Measurements from ENCODE around the gene SELE.

DNA sequence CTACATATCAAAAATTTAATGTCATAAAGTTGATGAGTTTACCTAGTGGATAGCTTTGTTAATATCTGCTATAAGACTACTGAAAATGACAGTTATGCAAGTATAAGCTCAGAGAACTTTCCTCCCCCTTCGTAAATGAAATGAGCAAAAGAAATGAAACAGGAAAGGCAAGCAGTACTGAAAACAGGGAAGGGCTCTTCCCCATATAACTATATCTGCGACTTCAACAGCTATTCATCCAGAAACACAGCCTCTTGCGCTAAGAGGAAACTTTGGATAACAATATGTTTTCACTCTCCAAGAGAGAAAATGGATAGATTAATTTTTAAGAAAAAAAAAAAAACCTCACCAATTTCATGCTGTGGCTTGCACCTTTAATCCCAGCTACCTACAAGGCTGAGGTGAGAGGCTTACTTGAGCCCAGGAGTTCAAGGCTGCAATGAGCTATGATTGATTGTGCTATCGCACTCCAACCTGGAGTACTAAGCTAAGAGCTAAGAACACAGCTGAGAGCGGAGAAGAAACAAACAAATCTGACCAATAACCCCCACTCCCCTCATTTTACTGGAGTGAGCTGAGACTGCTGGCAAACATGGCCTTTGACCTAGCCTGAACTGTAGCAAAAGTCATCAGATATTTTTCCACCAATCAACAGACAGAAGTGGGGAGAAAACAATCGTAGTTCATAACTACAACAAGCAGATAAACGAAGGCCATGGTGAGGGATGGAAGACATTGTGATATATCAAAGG is 31.9 kb upstream of the SELE start:
- TF ChIP-seq CTCF (IDR thresholded peaks at IDR 0.05) (no peak), SREBF2 (IDR thresholded peaks at IDR 0.05) (no peak), POLR2A (IDR thresholded peaks at IDR 0.05; ENCODE audit: low read length) (no peak), SMC3 (IDR thresholded peaks at IDR 0.05) (no peak), EHF (CRISPR knock-in tag; IDR thresholded peaks at IDR 0.05) (no peak), CEBPB (IDR thresholded peaks at IDR 0.05) (no peak), MYC (IDR thresholded peaks at IDR 0.05; ENCODE audit: borderline replicate concordance, low read length) (no peak), EP300 (IDR thresholded peaks at IDR 0.05) (no peak), JUN (IDR thresholded peaks at IDR 0.05) (no peak), CHD4 (IDR thresholded peaks at IDR 0.05; ENCODE audit: borderline replicate concordance) (no peak), BHLHE40 (IDR thresholded peaks at IDR 0.05; ENCODE audit: low read depth, low read length) (no peak)
- TF ChIP-seq, protein P1, sequence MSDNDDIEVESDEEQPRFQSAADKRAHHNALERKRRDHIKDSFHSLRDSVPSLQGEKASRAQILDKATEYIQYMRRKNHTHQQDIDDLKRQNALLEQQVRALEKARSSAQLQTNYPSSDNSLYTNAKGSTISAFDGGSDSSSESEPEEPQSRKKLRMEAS (IDR thresholded peaks at IDR 0.05), result no peak
- TF ChIP-seq, protein P2, sequence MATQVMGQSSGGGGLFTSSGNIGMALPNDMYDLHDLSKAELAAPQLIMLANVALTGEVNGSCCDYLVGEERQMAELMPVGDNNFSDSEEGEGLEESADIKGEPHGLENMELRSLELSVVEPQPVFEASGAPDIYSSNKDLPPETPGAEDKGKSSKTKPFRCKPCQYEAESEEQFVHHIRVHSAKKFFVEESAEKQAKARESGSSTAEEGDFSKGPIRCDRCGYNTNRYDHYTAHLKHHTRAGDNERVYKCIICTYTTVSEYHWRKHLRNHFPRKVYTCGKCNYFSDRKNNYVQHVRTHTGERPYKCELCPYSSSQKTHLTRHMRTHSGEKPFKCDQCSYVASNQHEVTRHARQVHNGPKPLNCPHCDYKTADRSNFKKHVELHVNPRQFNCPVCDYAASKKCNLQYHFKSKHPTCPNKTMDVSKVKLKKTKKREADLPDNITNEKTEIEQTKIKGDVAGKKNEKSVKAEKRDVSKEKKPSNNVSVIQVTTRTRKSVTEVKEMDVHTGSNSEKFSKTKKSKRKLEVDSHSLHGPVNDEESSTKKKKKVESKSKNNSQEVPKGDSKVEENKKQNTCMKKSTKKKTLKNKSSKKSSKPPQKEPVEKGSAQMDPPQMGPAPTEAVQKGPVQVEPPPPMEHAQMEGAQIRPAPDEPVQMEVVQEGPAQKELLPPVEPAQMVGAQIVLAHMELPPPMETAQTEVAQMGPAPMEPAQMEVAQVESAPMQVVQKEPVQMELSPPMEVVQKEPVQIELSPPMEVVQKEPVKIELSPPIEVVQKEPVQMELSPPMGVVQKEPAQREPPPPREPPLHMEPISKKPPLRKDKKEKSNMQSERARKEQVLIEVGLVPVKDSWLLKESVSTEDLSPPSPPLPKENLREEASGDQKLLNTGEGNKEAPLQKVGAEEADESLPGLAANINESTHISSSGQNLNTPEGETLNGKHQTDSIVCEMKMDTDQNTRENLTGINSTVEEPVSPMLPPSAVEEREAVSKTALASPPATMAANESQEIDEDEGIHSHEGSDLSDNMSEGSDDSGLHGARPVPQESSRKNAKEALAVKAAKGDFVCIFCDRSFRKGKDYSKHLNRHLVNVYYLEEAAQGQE (IDR thresholded peaks at IDR 0.05), result no peak
- TF ChIP-seq, protein P3, sequence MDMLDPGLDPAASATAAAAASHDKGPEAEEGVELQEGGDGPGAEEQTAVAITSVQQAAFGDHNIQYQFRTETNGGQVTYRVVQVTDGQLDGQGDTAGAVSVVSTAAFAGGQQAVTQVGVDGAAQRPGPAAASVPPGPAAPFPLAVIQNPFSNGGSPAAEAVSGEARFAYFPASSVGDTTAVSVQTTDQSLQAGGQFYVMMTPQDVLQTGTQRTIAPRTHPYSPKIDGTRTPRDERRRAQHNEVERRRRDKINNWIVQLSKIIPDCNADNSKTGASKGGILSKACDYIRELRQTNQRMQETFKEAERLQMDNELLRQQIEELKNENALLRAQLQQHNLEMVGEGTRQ (IDR thresholded peaks at IDR 0.05), result no peak

All from A549 (cell line).